KOPT-K1 (cell line): ENCODE measurements around the gene SLC25A22.

ENCODE experiments used
- H3K27ac ChIP-seq: fragments of 200-600 bp; sonication (generic); 2 replicates; pipeline ENCODE4 v1.5.1; 2016; ENCODE audit warnings: antibody characterized with exemption, mild to moderate bottlenecking, low read depth, low read length; ENCODE audit not compliant: poor library complexity, severe bottlenecking
- H3K36me3 ChIP-seq: fragments of 200-600 bp; sonication (generic); 2 replicates; pipeline ENCODE4 v1.5.1; 2017; ENCODE audit warnings: antibody characterized with exemption, mild to moderate bottlenecking, low read length, moderate library complexity; ENCODE audit not compliant: insufficient read depth
- H3K9me3 ChIP-seq: fragments of 200-600 bp; sonication (generic); 2 replicates; pipeline ENCODE4 v1.5.1; 2017; ENCODE audit warnings: antibody characterized with exemption, low read length, mild to moderate bottlenecking; ENCODE audit not compliant: insufficient read depth, poor library complexity, severe bottlenecking

The SLC25A22 gene

DNA sequence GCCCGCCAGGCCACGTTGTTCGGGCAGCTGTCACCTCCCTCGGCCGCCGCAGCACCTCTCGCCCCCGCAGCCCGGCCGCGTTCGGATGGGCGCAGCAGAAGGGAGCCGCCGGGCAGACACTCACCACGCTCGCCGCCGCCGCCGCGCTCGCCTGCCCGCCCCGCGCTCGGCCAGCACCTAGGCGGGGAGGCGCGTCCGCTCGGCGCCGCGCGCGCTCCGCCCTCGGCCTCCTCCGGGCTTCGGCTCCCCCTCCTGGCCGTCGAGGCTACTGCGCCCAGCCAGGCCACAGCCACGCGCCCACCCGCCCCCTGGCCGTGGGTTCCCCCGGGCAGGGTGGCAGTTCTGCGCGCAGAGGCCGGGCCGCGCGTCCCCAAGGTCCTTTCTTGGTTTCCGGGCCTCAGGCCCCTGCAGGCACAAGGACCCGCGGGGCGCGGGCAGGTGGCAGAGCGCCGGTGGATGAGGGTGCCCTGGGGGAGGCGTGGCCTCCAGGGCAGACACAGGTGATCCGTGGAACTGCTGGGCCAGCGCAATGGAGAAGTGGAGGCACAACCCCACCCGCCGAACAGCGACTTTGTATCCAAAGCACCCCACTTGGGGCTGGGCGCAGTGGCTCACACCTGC, at the start of gene SLC25A22:
Gene SLC25A22, minus strand, starts transcription at position 189 of the 621 bp plus-strand sequence. CDS start 3,275 bp downstream, outside the sequence.
- peaks cover 57% of the 10 kb centered on the region for H3K36me3 ChIP-seq
- H3K27ac ChIP-seq, result peak within 1 kb of the TSS; percentile 88
- no peaks in the 10 kb centered on the region for H3K9me3 ChIP-seq

GRCh38 chr11:847876-848275, 49.8 kb upstream of the SLC25A22 start:
- Histone ChIP-seq H3K36me3 (no peaks in the 10 kb centered on the region), H3K9me3 (no peaks in the 10 kb centered on the region), H3K27ac (no peak overlapping the region)

- Histone ChIP-seq H3K9me3 (no peaks in the 10 kb centered on the region), H3K36me3 (no peaks in the 10 kb centered on the region), H3K27ac (peak overlapping the region; percentile 93)
Observed at GRCh38 chr11:846496-847098, 48.5 kb upstream of the SLC25A22 start.

GRCh38 chr11:845872-846495, 47.9 kb upstream of the SLC25A22 start:
- Histone ChIP-seq H3K36me3 (0 out of 2 replicates have a peak, but pooled peaks cover under 1% of the 10 kb centered on the region), H3K9me3 (no peaks in the 10 kb centered on the region), H3K27ac (peak overlapping the region; percentile 93)

GRCh38 chr11:844693-845644, 46.9 kb upstream of the SLC25A22 start:
- Histone ChIP-seq H3K27ac (peak overlapping the region; percentile 93), H3K36me3 (peaks cover 11% of the 10 kb centered on the region), H3K9me3 (no peaks in the 10 kb centered on the region)

DNA sequence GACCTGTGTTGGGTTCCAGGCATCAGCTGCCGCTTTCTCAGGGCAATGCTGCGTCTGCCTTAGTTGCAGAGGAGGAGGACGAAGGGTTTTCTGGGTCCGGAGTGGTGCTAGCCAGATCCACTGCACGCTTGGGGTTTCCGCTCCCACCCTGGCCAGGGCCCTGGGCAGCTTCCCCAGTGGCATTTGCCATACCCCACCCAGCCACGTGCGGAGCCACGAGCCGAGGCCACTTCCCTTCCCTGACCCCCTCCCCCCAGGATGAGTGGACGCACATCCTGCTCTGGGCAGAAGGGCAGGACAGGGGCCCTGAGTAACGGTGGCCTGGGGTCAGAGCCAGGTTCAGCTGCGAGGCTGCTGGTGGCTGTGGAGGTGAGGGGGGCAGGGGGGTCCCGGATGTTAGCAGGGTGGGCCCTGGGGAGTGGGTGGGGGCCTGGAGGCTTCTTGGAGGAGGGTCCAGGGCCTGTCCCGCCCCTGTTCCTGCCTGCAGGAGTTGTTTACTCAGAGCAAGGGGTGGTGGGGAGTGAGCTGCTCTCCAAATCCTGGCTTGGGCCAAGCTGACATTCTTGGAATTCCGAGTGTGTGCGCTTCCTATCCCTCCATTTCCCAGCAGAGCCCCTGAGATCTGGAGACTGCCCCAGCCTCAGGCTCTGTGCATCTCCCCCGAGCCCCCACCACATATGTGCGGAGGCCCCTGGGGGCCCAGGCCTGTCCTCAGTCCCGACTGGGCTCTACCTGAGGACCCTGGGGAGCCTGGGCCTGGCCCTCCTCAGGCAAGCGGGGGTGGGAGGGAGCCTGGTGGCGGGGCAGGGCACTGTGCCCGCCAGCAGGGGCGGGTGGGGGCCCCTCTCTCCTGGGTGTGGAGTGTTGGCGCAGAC, 46.0 kb upstream of the SLC25A22 start:
- Histone ChIP-seq H3K36me3 (peaks cover 20% of the 10 kb centered on the region), H3K27ac (peak overlapping the region; percentile 93), H3K9me3 (no peaks in the 10 kb centered on the region)

DNA sequence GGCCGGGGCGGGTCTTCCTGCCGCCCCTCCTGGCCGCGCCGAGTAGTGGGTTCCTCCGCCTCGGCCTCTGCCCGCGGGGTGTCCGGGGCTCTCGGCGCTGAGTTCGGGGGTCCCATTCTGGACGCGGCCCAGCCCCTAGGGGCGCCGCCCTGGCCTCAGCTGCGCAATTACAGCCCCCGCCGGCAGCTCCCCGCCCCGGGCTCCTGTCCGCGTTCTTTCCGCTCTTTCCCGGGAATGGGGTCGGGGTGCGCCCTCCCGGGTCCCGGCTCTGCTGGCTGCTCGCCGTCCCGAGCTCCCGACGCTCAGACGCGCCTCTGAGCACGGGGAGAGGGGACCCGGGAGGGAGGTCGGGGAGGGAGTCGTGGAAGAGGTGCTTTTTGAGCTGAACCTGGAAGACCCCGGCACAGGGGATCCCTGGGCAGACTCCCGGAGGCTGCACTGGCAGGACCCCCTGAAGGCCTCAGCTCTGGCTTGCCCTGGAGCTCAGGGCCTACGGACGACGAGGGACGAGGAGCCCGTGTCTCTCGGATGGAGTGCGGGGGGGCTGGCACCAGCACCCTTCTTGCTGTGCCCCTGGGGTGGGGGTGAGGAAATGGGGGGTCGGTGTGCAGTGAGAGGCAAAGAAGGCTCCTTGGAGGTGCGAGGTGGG, 45.1 kb upstream of the SLC25A22 start:
- no peaks in the 10 kb centered on the region for H3K9me3 ChIP-seq
- H3K36me3 ChIP-seq, result peaks cover 29% of the 10 kb centered on the region
- peak overlapping the region; percentile 93 for H3K27ac ChIP-seq

GRCh38 chr11:842370-843002, 44.4 kb upstream of the SLC25A22 start, which contains the start of the genes POLR2L and TSPAN4:
TSS of gene POLR2L (minus strand) at chr11:842529. CDS start at chr11:842508, 21 bp downstream.
TSS of gene TSPAN4 (plus strand) at chr11:842852. CDS start at chr11:850305, 7,453 bp downstream.
- H3K9me3 ChIP-seq, result no peaks in the 10 kb centered on the region
- peaks cover 36% of the 10 kb centered on the region for H3K36me3 ChIP-seq
- peak within 1 kb of the TSS; percentile 93 for H3K27ac ChIP-seq

- peak overlapping the region; percentile 93 for H3K27ac ChIP-seq
- no peaks in the 10 kb centered on the region for H3K9me3 ChIP-seq
- peaks cover 41% of the 10 kb centered on the region for H3K36me3 ChIP-seq
Observed at GRCh38 chr11:841981-842369, 43.9 kb upstream of the SLC25A22 start.

GRCh38 chr11:839875-840617, 42.0 kb upstream of the SLC25A22 start:
- Histone ChIP-seq H3K36me3 (peaks cover 47% of the 10 kb centered on the region), H3K27ac (no peak overlapping the region), H3K9me3 (no peaks in the 10 kb centered on the region)

GRCh38 chr11:839280-839623, 41.2 kb upstream of the SLC25A22 start:
- H3K27ac ChIP-seq, result no peak overlapping the region
- peaks cover 47% of the 10 kb centered on the region for H3K36me3 ChIP-seq

GRCh38 chr11:838441-839279, 40.6 kb upstream of the SLC25A22 start:
- H3K36me3 ChIP-seq, result peaks cover 47% of the 10 kb centered on the region
- H3K27ac ChIP-seq, result no peak overlapping the region
- H3K9me3 ChIP-seq, result no peaks in the 10 kb centered on the region

More at GRCh38 chr11:839280-839623, 41.2 kb upstream of the SLC25A22 start:
- H3K9me3 ChIP-seq, result no peaks in the 10 kb centered on the region
